Ascending aorta (tissue), 2 donors: Measurements from ENCODE around the gene RFX2. TPM values are rescaled to one million over a fixed set of nuclear protein-coding genes. Genes with fewer than 3 reads are reported as not detected.
A peak's percentile ranks its signal among the peaks of the same experiment; 100 is the strongest.
"Not testable (repeated sequence)": the region's sequence is repeated elsewhere in the genome, so short reads cannot be mapped to it uniquely, and the experiment has no call there.

ENCODE experiments used
- DNase-seq, 2 donors: peaks; one replicate each; pipeline ENCODE4 v3.0.0-alpha.2; 2019; ENCODE audit warnings: low spot score in 2 of 2
- H3K27ac ChIP-seq, 2 donors: fragments of 200-600 bp; sonication (generic); one replicate each; pipeline ENCODE4 v1.5.1; 2016 to 2017; ENCODE audit warnings: mild to moderate bottlenecking in 1 of 2
- H3K27me3 ChIP-seq: fragments of 200-600 bp; sonication (generic); one replicate; pipeline ENCODE4 v1.5.1; 2017
- H3K36me3 ChIP-seq, 2 donors: fragments of 200-600 bp; sonication (generic); one replicate each; pipeline ENCODE4 v1.5.1; 2016
- H3K4me1 ChIP-seq, 2 donors: fragments of 200-600 bp; sonication (generic); one replicate each; pipeline ENCODE4 v1.5.1; 2016 to 2017; ENCODE audit warnings: mild to moderate bottlenecking in 1 of 2
- H3K4me3 ChIP-seq, 2 donors: fragments of 200-600 bp; sonication (generic); one replicate each; pipeline ENCODE4 v1.5.1; 2016 to 2017; ENCODE audit warnings: mild to moderate bottlenecking in 1 of 2
- H3K9me3 ChIP-seq, 2 donors: fragments of 200-600 bp; sonication (generic); one replicate each; pipeline ENCODE4 v1.5.1; 2016
- intact Hi-C: fragments of 100-400 bp; cut with DNase I; formaldehyde crosslinking; loops from one replicate; pipeline ENCODE4 v1.15.1; 2023
- total RNA-seq: library from RNA; depleted of rRNA; stranded (reverse); fragments of >200 nt; gene quantifications from one replicate; pipeline ENCODE4 v1.1.0, GENCODE V29; 2016
- TF ChIP-seq, protein P1 (sequence below), 3 experiments: fragments of 200-600 bp in 2 of 3; fragments of 450-650 bp in 1 of 3; sonication (generic) in 2 of 3; IDR thresholded peaks; one replicate each; pipeline ENCODE4 v1.5.1; 2016 to 2019; ENCODE audit warnings: antibody characterized with exemption in 3 of 3, mild to moderate bottlenecking in 1 of 3, moderate library complexity in 1 of 3

The RFX2 gene
- total RNA-seq, 1 donor from 2014 or later: 107 TPM

DNA sequence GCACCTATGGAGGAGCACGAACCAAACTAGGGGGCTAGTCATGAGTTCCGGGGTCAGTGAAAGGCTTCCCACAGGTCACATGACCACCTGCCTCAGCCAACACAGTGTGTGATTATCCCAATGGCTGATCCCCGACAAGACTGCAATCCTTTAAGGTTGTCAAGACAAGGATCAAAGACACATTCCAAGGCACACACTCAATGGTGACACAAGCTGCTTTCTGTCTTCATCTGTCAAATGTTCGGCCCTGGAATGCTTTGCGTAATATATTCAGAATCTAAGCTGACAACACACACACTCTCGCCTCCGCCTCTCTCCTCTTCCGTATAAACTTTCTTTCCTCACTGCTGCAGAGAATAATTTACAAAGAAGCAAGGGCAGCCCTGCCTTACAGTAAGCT lies 144.1 kb downstream of the RFX2 start:
- Histone ChIP-seq H3K27ac (no peak overlapping the region), H3K9me3 (no peaks in the 10 kb centered on the region), H3K36me3 (no peaks in the 10 kb centered on the region), H3K4me3 (no peak overlapping the region), H3K27me3 (no peaks in the 10 kb centered on the region), H3K4me1 (peaks cover 0 to 29% of the 10 kb centered on the region in 2 donors)
- DNase-seq: no peak
- intact Hi-C loops: no loop called here
- TF ChIP-seq, protein P1, sequence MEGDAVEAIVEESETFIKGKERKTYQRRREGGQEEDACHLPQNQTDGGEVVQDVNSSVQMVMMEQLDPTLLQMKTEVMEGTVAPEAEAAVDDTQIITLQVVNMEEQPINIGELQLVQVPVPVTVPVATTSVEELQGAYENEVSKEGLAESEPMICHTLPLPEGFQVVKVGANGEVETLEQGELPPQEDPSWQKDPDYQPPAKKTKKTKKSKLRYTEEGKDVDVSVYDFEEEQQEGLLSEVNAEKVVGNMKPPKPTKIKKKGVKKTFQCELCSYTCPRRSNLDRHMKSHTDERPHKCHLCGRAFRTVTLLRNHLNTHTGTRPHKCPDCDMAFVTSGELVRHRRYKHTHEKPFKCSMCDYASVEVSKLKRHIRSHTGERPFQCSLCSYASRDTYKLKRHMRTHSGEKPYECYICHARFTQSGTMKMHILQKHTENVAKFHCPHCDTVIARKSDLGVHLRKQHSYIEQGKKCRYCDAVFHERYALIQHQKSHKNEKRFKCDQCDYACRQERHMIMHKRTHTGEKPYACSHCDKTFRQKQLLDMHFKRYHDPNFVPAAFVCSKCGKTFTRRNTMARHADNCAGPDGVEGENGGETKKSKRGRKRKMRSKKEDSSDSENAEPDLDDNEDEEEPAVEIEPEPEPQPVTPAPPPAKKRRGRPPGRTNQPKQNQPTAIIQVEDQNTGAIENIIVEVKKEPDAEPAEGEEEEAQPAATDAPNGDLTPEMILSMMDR (IDR thresholded peaks at IDR 0.05): no peak

DNA sequence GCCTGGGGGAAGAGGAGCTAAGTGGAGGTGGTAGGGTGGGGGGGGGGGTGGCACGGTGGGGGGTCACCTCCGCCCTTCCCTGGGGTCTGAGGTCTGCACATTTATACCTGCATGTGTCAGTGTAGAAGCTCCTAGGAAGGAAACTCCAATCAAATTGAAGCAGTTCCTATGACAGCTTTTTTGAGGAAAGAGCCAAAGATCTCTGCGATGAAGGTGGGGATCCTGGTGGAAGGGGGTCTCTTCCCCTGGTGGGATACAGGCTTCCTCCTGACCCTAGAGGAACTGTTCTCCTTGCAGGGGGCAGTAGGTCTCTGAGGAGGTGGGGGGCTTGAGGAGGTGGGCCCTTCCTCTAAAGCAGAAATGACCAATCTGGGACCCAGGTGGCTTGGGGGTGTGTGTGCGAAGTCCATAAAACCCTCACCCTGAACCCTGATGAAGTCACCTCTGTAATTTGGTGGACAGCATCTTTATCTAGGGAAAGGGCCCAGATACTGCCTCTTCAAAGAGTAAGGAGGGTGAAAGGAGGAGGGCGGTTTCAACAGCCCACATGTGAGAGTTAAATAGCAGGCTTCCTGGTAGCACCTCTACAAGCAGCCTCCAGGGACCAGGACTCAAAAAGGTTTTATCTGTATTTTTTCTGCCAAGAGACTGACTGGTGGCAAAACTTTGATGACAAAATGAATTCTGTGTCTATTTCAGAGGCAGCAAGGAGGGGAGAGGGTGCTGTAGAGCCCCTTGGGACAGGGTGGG lies 145.3 kb downstream of the RFX2 start:
- peaks cover 5 to 40% of the 10 kb centered on the region in 2 donors for H3K4me1 ChIP-seq
- intact Hi-C loops: no loop called here
- H3K4me3 ChIP-seq: no peak overlapping the region
- H3K36me3 ChIP-seq: no peaks in the 10 kb centered on the region
- H3K9me3 ChIP-seq: no peaks in the 10 kb centered on the region
- TF ChIP-seq, protein P1 (IDR thresholded peaks at IDR 0.05): no peak
- no peaks in the 10 kb centered on the region for H3K27me3 ChIP-seq
- DNase-seq: no peak
- no peak overlapping the region for H3K27ac ChIP-seq

DNA sequence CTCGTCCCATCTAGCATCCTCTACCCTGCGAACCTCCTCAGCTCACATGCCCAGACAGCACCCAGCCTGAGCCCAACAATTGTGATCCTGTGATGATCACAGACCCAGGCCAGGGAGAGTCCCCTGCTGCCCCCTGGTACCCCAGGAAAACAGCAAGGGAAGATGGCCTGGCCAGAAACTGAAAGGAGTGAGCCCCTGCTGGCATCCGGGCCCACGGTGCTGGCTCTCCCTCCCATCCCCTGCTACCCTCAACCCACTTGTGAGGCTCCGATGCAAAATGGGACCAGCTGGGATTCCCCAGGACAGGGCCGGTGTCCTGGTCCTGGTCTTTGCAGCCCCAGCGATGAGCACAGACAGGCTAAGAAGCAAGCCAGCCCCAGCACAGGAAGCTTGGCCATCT lies 146.4 kb downstream of the RFX2 start:
- no peak for DNase-seq
- TF ChIP-seq, protein P1 (IDR thresholded peaks at IDR 0.05): no peak
- intact Hi-C loops: no loop called here
- Histone ChIP-seq H3K27me3 (no peaks in the 10 kb centered on the region), H3K4me3 (no peak overlapping the region), H3K27ac (no peak overlapping the region), H3K36me3 (no peaks in the 10 kb centered on the region), H3K9me3 (no peaks in the 10 kb centered on the region), H3K4me1 (peaks cover 5 to 47% of the 10 kb centered on the region in 2 donors)

- H3K4me3 ChIP-seq, DNase-seq, H3K27ac ChIP-seq, intact Hi-C loops, H3K9me3 ChIP-seq, H3K36me3 ChIP-seq, H3K27me3 ChIP-seq: not testable (repeated sequence)
- H3K4me1 ChIP-seq: peaks cover 5 to 47% of the 10 kb centered on the region in 2 donors
These were observed 147.0 kb downstream of the RFX2 start for GRCh38 chr19:5963259-5963658.

GRCh38 chr19:5961969-5962945 lies 148.0 kb downstream of the RFX2 start:
- intact Hi-C loops: no loop called here
- no peaks in the 10 kb centered on the region for H3K27me3 ChIP-seq
- TF ChIP-seq, protein P1 (IDR thresholded peaks at IDR 0.05): no peak
- H3K27ac ChIP-seq: peak overlapping the region in 1 of 2 donors; percentile 11
- H3K9me3 ChIP-seq: no peaks in the 10 kb centered on the region
- no peak overlapping the region for H3K4me3 ChIP-seq
- H3K36me3 ChIP-seq: no peaks in the 10 kb centered on the region
- peaks cover 5 to 43% of the 10 kb centered on the region in 2 donors for H3K4me1 ChIP-seq
- no peak for DNase-seq

GRCh38 chr19:5961641-5961968 lies 148.7 kb downstream of the RFX2 start:
- H3K4me1 ChIP-seq: peaks cover 5 to 44% of the 10 kb centered on the region in 2 donors
- H3K9me3 ChIP-seq, H3K4me3 ChIP-seq, H3K36me3 ChIP-seq, DNase-seq, intact Hi-C loops, H3K27me3 ChIP-seq: not testable (repeated sequence)
- peak overlapping the region in 1 of 2 donors; percentile 11 for H3K27ac ChIP-seq
